ENCODE measurements around the gene DPF3. TPM values are rescaled to one million over a fixed set of nuclear protein-coding genes. Genes with fewer than 3 reads are reported as not detected.

Gene DPF3
- total and polyA plus RNA-seq, 2 donors (not counting 1 experiment from before 2014, with no cell fraction given), result 3.4 to 10.2 TPM

DNA sequence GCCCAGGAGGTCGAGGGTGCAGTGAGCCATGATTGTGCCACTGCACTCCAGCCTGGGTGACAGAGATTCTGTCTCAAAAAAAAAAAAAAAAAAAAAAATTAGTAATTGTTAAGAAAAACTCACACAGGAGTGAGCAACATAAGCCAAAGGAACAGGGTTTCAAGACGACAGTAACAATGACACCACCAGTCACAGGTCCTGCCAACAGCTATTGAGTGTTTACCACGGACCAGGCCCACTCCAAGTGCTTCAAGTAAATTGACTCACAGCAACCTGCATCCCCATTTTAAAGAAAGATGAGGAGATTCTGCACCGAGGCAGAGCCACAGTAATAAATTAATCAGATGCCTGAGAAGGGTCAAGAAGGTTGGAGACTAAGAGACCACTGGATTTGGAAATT lies 194.5 kb downstream of the DPF3 start:
- intact Hi-C loops (cut with micrococcal nuclease), result no loop called here
- Histone ChIP-seq H3K79me2 (ENCODE audit: control insufficient read depth, insufficient read depth, low read length) (no peaks in the 10 kb centered on the region), H3K4me3 (ENCODE audit: control extremely low read depth in 1 of 5, extremely low read depth in 1 of 5, insufficient read depth in 1 of 5, low read depth in 2 of 5, low read length in 4 of 5) (no peak overlapping the region), H3K36me3 (replicated peaks in 1 of 2; ENCODE audit: control extremely low read depth in 1 of 2, control insufficient read depth in 1 of 2, extremely low read depth in 1 of 2, insufficient read depth in 2 of 2, low read length in 1 of 2) (peaks cover 0 to 3% of the 10 kb centered on the region in 2 experiments), H3K4me2 (replicated peaks; ENCODE audit: low read depth, low read length, poor library complexity, severe bottlenecking) (no peak overlapping the region), H3K9me3 (ENCODE audit: control extremely low read depth in 1 of 3, control insufficient read depth in 2 of 3, insufficient read depth in 1 of 3, low read length in 2 of 3) (no peaks in the 10 kb centered on the region), H3K27me3 (replicated peaks in 1 of 4; ENCODE audit: control extremely low read depth in 1 of 4, control insufficient read depth in 3 of 4, insufficient read depth in 4 of 4, low read length in 3 of 4) (no peaks in the 10 kb centered on the region), H2AFZ (ENCODE audit: insufficient read depth, low read depth, low read length, poor library complexity, severe bottlenecking) (no peak overlapping the region), H3K4me1 (ENCODE audit: control insufficient read depth in 2 of 2, insufficient read depth in 2 of 2, low read length in 2 of 2) (peaks cover 4 to 13% of the 10 kb centered on the region in 2 donors), H3K9ac (ENCODE audit: low read length) (no peak overlapping the region), H4K20me1 (ENCODE audit: control insufficient read depth, insufficient read depth, low read length, poor library complexity, severe bottlenecking) (no peaks in the 10 kb centered on the region), H3K27ac (ENCODE audit: low read length in 2 of 2) (no peak overlapping the region)
- Mint-ChIP-seq H3K4me3 (no peak overlapping the region), H3K27me3 (no peaks in the 10 kb centered on the region), H3K27ac (no peak overlapping the region), H3K9me3 (ENCODE audit: insufficient read depth) (no peaks in the 10 kb centered on the region), H3K4me1 (peaks cover 19% of the 10 kb centered on the region)
- WGBS (ENCODE audit: insufficient coverage), result 17% methylated on average over 1 of the region's 4 CpGs
- ATAC-seq (ENCODE audit: low read depth) (no peak), DNase-seq (no peak)
- TF ChIP-seq EZH2 (IDR thresholded peaks at IDR 0.05; ENCODE audit: borderline replicate concordance, insufficient read depth, low read depth, low read length, poor library complexity, severe bottlenecking), result no peak
- TF ChIP-seq, protein P1, sequence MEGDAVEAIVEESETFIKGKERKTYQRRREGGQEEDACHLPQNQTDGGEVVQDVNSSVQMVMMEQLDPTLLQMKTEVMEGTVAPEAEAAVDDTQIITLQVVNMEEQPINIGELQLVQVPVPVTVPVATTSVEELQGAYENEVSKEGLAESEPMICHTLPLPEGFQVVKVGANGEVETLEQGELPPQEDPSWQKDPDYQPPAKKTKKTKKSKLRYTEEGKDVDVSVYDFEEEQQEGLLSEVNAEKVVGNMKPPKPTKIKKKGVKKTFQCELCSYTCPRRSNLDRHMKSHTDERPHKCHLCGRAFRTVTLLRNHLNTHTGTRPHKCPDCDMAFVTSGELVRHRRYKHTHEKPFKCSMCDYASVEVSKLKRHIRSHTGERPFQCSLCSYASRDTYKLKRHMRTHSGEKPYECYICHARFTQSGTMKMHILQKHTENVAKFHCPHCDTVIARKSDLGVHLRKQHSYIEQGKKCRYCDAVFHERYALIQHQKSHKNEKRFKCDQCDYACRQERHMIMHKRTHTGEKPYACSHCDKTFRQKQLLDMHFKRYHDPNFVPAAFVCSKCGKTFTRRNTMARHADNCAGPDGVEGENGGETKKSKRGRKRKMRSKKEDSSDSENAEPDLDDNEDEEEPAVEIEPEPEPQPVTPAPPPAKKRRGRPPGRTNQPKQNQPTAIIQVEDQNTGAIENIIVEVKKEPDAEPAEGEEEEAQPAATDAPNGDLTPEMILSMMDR (IDR thresholded peaks at IDR 0.05), result no peak
- ChIA-PET CTCF (no interaction called here), POLR2A (no interaction called here)

DNA sequence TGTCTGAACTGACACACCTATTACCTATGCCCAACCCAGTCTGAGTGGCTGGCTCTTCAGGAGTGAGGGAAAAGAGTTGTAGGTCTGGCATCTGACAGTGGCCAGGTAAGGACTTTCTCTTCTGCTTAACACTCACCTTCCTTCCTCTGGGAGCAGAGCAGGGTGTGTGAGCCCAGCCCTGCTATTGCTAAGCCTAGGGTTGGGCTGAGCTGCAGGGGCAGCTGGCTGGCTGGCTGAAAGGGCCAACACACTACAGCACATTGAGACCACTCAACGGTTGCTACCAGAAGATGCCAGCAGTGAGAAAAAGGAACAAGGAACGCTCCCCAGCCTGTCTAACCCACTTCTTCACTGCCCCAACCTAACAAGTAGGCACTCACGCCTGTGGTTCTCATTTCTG lies 201.2 kb downstream of the DPF3 start:
- no peak overlapping the region for H3K4me3 Mint-ChIP-seq

More for the DNA sequence above, 201.2 kb downstream of the DPF3 start:
- H3K4me3 ChIP-seq (ENCODE audit: control extremely low read depth in 1 of 5, extremely low read depth in 1 of 5, insufficient read depth in 1 of 5, low read depth in 2 of 5, low read length in 4 of 5), result no peak overlapping the region
- H3K4me2 ChIP-seq (replicated peaks; ENCODE audit: low read depth, low read length, poor library complexity, severe bottlenecking), result no peak overlapping the region
- ATAC-seq (ENCODE audit: low read depth), result no peak
- Mint-ChIP-seq H3K27me3 (no peaks in the 10 kb centered on the region), H3K27ac (no peak overlapping the region), H3K9me3 (ENCODE audit: insufficient read depth) (no peaks in the 10 kb centered on the region), H3K4me1 (peaks cover 5% of the 10 kb centered on the region)
- no CpG with 5 or more reads among the region's 3 CpGs for WGBS (ENCODE audit: insufficient coverage)
- H3K36me3 ChIP-seq (replicated peaks in 1 of 2; ENCODE audit: control extremely low read depth in 1 of 2, control insufficient read depth in 1 of 2, extremely low read depth in 1 of 2, insufficient read depth in 2 of 2, low read length in 1 of 2), result peaks cover 10 to 33% of the 10 kb centered on the region in 2 experiments
- intact Hi-C loops (cut with micrococcal nuclease), result no loop called here
- TF ChIP-seq EZH2 (IDR thresholded peaks at IDR 0.05; ENCODE audit: borderline replicate concordance, insufficient read depth, low read depth, low read length, poor library complexity, severe bottlenecking), result no peak
- TF ChIP-seq, protein P1 (IDR thresholded peaks at IDR 0.05), result no peak
- no peak overlapping the region for H3K27ac ChIP-seq (ENCODE audit: low read length in 2 of 2)
- no peaks in the 10 kb centered on the region for H3K27me3 ChIP-seq (replicated peaks in 1 of 4; ENCODE audit: control extremely low read depth in 1 of 4, control insufficient read depth in 3 of 4, insufficient read depth in 4 of 4, low read length in 3 of 4)
- H3K9ac ChIP-seq (ENCODE audit: low read length), result no peak overlapping the region
- no peaks in the 10 kb centered on the region for H4K20me1 ChIP-seq (ENCODE audit: control insufficient read depth, insufficient read depth, low read length, poor library complexity, severe bottlenecking)
- no peaks in the 10 kb centered on the region for H3K79me2 ChIP-seq (ENCODE audit: control insufficient read depth, insufficient read depth, low read length)
- H3K4me1 ChIP-seq (ENCODE audit: control insufficient read depth in 2 of 2, insufficient read depth in 2 of 2, low read length in 2 of 2), result no peaks in the 10 kb centered on the region
- no peak for DNase-seq
- CTCF ChIA-PET, result no interaction called here
- no peak overlapping the region for H2AFZ ChIP-seq (ENCODE audit: insufficient read depth, low read depth, low read length, poor library complexity, severe bottlenecking)
- peaks cover 0 to 2% (median 0%) of the 10 kb centered on the region in 3 donors for H3K9me3 ChIP-seq (ENCODE audit: control extremely low read depth in 1 of 3, control insufficient read depth in 2 of 3, insufficient read depth in 1 of 3, low read length in 2 of 3)
- POLR2A ChIA-PET, result no interaction called here

Data from B cell (primary cell).